Mammary epithelial cell (primary cell): ENCODE measurements around the gene C16orf74.

Experiments
- EZH2 ChIP-seq: IDR thresholded peaks from 2 replicates; pipeline ENCODE4 v1.6.1; 2012; ENCODE audit warnings: low read length, inconsistent platforms, borderline replicate concordance
- TF ChIP-seq, protein P1 (sequence below), 2 donors: IDR thresholded peaks in 1 of 2; conservative IDR thresholded peaks in 1 of 2; 2 replicates each; pipeline ENCODE4 v1.5.1; 2011 to 2012; ENCODE audit warnings: inconsistent platforms in 2 of 2, low read length in 2 of 2, mild to moderate bottlenecking in 2 of 2, control low read depth in 1 of 2, low read depth in 1 of 2; ENCODE audit not compliant: insufficient read depth in 1 of 2; ENCODE audit errors: extremely low read depth in 1 of 2

DNA sequence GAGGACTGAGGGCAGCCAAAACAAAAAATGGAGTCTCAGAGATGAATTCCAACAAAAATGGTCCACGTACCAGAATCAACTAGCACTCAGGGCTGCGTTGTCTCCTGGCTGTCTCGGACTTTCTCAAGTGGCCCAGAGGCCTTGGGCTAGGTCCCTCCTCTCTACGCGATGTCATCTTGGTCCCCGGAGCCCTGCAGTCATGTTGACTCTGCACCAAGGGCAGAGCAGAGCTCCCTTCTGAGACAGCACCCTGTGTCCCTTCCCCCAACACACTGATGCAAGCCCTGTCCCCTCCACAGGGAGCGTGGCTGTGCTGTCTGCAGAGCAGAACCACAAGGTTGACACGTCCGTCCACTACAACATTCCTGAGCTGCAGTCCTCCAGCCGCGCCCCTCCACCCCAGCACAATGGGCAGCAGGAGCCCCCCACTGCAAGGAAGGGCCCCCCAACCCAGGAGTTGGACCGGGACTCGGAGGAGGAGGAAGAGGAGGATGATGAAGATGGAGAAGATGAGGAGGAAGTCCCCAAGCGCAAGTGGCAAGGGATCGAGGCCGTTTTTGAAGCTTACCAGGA, 83.0 kb downstream of the C16orf74 start:
- no peak for TF ChIP-seq EZH2
- TF ChIP-seq, protein P1, sequence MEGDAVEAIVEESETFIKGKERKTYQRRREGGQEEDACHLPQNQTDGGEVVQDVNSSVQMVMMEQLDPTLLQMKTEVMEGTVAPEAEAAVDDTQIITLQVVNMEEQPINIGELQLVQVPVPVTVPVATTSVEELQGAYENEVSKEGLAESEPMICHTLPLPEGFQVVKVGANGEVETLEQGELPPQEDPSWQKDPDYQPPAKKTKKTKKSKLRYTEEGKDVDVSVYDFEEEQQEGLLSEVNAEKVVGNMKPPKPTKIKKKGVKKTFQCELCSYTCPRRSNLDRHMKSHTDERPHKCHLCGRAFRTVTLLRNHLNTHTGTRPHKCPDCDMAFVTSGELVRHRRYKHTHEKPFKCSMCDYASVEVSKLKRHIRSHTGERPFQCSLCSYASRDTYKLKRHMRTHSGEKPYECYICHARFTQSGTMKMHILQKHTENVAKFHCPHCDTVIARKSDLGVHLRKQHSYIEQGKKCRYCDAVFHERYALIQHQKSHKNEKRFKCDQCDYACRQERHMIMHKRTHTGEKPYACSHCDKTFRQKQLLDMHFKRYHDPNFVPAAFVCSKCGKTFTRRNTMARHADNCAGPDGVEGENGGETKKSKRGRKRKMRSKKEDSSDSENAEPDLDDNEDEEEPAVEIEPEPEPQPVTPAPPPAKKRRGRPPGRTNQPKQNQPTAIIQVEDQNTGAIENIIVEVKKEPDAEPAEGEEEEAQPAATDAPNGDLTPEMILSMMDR (conservative IDR thresholded peaks at IDR 0.05 in 1 of 2, IDR thresholded peaks at IDR 0.05 in 1 of 2; ENCODE audit: extremely low read depth in 1 of 2, insufficient read depth in 1 of 2, low read depth in 1 of 2, low read length in 2 of 2), result no peak
